Ecto neural progenitor cell (in vitro differentiated cells): ENCODE results near the gene PLD3.

Source experiments
- DNase-seq: peaks from one replicate; pipeline ENCODE4 v3.0.0-alpha.2; 2018; ENCODE audit warnings: low spot score

The PLD3 gene, protein sequence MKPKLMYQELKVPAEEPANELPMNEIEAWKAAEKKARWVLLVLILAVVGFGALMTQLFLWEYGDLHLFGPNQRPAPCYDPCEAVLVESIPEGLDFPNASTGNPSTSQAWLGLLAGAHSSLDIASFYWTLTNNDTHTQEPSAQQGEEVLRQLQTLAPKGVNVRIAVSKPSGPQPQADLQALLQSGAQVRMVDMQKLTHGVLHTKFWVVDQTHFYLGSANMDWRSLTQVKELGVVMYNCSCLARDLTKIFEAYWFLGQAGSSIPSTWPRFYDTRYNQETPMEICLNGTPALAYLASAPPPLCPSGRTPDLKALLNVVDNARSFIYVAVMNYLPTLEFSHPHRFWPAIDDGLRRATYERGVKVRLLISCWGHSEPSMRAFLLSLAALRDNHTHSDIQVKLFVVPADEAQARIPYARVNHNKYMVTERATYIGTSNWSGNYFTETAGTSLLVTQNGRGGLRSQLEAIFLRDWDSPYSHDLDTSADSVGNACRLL

GRCh38 chr19:40348125-40348913 is at the start of gene PLD3, which contains the start of gene C19orf47:
PLD3 (plus strand) TSS chr19:40348695; CDS start chr19:40366484, 17,789 bp downstream.
C19orf47 (minus strand) TSS chr19:40348397; CDS start chr19:40341857, 6,540 bp downstream.
- peak; percentile 99 for DNase-seq

DNA sequence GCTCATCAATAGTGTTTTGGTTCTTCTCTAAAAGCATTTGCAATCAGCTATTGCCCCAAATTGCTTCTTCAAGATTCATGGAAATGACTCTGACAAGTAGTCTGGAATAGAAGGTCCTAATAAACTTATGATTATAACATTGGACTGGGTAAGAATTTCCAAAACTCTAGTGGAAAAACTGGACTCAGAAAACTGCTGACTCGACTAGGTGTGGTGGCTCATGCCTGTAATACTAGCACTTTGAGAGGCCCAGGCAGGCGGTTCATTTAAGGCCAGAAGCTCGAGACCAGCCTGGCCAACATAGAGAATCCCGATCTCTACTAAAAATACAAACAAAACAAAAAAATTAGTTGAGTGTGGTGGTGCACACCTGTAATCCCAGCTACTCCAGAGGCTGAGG is 47.8 kb upstream of the PLD3 start:
- DNase-seq = no peak

DNA sequence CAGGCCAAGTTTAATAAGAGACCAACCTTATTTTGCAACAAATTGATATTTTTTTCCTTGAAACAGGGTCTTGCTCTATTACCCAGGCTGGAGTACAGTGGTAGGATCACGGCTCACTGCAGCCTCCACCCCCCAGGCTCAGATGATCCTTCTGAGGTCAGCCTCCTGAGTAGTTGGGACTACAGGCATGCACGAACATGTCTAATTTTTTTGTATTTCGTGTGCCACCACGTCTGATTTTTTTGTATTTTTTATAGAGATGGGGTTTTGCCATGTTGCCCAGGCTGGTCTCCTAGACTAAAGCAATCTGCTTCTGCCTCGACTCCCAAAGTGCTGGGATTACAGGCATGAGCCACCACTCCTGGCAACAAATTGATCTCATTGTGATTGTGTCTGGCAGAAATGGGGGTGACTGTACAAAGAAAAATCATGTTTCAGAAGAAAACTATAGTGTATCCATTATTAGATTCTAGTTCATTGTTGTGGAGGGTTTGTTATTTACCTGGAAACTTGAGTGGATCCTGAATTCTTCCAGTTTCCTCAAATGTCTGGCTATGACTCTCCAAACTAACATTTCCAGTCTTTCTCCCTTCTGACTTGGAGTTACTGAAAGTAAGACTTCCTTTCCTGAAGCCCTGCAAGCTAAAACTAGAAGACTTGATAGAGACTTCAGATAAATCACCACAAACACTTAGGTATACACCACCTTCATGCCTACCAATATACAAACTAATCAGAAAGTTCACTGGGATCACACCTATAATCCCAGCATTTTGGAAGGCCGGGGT is 46.1 kb upstream of the PLD3 start:
- no peak for DNase-seq

GRCh38 chr19:40303765-40304164 is 44.7 kb upstream of the PLD3 start:
- DNase-seq = no peak

GRCh38 chr19:40304306-40304705 is 44.2 kb upstream of the PLD3 start:
- no peak for DNase-seq

- peak; percentile 73 for DNase-seq
Observed at GRCh38 chr19:40305403-40305802, 43.1 kb upstream of the PLD3 start.

GRCh38 chr19:40309666-40310065 is 38.8 kb upstream of the PLD3 start:
- no peak for DNase-seq

GRCh38 chr19:40312533-40312932 is 36.0 kb upstream of the PLD3 start:
- DNase-seq = no peak

DNA sequence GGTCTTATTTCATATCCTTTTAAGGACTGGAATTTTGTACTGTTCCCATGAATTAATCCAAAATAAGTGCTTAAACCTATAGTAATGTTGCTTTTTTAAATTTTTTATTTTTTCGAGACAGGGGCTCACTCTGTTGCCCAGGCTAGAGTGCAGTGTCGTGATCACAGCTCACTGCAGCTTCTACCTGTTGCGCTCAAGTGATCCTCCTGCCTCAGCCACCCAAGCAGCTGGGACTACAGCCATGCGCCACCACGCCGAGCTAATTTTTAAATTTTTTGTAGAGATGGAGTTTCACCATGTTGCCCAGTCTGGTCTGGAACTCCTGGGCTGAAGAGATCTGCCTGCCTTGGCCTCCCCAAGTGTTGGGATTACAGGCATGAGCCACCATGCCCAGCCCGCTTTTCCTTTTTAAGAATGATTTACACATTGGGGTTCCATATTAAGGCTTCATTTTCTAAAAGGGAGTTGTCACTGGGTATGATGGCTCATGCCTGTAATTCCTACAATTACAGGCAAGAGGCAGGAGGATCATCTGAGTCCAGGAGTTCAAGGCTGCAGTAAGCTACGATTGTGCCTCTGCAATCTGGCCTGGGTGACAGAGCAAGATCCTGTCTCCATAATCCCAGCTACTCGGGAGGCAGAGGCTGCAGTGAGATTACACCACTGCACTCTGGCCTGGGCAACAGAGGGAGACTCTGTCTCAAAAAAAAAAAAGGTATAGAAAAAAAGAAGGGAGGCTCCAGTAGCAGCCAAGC is 35.1 kb upstream of the PLD3 start:
- no peak for DNase-seq

- no peak for DNase-seq
Observed at GRCh38 chr19:40314656-40315055, 33.8 kb upstream of the PLD3 start.

- DNase-seq = no peak
Observed at GRCh38 chr19:40315812-40316470, 32.6 kb upstream of the PLD3 start.

DNA sequence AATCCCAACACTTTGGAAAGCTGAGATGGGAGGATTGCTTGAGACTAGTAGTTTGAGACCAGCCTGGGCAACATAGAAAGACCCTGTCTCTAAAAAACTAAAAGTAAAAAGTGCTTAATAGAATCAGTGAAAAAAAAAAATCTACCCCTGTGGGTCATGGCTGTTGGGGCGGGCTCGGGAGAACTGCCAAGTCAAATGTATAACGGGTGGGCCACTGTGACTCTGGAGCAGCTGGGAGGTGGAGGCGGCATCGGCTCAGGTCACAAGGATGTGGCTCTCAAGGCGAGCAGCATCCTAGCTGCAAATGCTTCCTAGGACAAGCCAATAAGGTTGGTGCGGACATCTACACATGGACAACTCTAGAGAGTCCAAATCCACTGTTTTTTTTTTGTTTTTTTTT is 31.2 kb upstream of the PLD3 start:
- DNase-seq = no peak

DNA sequence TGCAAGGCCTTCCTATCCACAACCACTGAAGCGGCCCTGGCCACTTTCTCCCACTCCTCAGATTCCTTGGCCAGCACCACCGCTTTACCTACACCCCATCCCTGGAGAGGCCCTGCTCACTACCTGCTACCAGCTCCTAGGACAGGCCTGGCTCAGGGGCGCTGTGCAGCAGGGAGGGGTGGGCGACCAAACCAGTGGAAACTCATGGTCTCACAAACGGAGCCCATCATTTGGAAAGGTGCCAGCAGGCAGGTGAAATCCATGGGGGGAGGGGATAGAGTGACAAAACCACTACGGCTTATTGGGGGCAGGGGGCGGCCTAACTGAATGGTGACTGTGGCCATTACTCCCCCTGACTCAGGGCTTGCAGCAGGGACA is 27.9 kb upstream of the PLD3 start:
- no peak for DNase-seq

DNA sequence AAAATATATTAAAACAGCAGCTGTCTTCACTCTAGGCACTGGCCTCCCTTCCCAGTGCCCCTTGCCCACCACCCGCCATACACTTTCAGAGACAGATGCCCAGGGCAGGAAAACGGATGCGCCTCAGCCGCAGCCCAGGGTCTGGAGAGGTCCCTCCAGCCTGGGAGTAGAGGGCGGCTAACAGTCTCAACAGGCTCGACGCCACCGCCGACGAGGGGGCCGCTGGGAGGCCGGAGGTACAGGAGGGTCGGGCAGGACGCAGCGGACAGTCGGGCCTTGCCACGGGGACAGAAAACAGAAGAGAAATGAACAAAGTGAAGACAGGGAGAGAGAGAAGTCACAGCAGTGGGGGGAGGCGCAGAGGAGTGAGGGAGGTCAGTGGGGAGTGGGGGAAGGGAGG is 27.4 kb upstream of the PLD3 start:
- no peak for DNase-seq

- no peak for DNase-seq
Observed at GRCh38 chr19:40321566-40322270, 26.8 kb upstream of the PLD3 start.

DNA sequence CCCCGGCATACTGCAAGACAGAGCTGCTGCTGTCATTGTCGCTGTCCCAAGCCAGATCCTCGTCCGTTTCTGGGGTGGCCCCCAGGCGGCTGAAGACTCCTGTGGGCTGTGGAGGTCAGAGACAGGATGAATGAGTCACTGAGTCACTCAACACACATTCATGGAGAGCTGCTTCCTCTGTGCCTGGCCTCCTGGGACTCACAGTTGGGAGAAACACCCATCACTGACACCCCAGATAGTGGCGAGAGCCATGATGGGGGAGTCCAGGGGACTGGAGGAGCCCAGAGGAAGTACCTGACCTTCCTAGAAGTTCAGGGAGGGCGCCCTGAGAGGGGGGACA is 26.3 kb upstream of the PLD3 start:
- DNase-seq = no peak

DNA sequence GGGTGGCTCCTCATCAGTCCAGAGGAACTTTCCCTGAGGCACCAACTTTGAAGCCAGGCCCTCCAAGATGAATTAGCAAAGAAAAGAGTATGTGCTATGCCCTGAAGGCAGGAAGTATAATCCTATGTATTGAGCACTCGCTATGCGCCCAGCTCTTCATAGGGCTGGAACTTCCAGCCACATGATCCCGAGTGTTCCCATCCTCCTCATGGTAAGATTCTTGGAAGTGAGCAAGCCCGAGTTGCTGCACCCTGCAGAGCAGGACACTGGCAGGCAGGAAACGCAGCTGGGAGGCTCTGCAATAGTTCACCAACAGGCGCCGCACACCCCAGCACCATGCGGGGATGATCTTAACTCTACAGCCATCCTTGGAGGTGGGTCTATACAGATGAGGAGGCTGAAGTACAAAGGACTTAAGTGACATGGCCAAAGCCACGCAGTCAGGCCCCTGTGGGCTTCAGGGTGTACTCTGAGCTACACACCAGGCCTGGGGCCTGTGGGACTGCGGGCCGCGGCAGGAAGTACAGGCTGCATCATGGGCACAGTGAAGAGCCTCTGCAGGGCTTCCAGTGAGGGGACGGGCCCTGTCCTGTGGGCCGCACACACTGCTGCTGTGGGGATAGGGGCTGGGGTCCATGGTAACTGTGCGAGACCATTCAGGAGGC is 25.4 kb upstream of the PLD3 start:
- DNase-seq = no peak

GRCh38 chr19:40323705-40324104 is 24.8 kb upstream of the PLD3 start:
- DNase-seq = no peak

DNA sequence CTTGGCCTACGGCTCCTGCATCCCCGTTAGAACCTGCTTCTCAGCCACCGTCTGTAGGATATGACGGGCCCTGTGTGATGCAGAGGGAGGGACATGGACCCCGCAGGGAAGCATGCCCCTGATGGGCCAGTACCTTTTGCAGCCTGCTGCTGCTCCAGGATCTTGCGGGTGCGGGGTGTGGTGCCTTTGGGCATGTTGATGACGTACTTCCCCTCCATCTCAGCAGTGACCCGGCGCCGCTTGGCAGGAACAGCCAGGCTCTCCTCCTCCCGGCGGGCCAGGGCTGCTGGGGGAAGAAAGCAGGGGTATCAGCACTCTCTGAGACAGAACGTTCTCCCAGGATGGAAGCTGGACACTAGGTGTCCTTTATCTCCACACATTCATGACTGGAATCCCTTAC is 22.3 kb upstream of the PLD3 start:
- DNase-seq = no peak

DNA sequence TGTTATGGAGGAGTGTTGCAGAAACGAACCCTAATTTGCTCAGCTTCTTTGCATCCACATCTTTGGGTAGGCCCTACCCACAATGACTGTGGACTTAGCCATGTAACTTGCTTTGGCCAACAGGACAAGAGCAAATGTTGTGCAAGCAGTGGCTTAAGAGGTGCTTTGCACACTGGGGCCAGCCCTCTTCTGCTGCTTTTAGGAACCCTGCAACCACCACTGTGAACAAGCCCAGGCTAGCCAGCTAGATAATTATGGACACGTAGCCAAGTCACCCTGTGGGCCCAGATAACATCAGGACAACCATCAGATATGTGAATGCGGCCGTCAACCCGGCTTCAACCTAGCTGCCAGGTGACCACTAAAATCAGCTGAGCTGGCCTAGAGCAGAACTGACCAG is 17.4 kb upstream of the PLD3 start:
- DNase-seq = no peak
